Prostate gland (tissue), 2 donors: ENCODE results near the gene GDF7. TPM values are rescaled to one million over a fixed set of nuclear protein-coding genes. Genes with fewer than 3 reads are reported as not detected.

Experiments
- DNase-seq: peaks from one replicate; pipeline ENCODE4 v3.0.0-alpha.2; 2019; ENCODE audit warnings: low spot score
- H3K27ac ChIP-seq, 2 donors: fragments of 200-600 bp; sonication (generic); 2 replicates each; pipeline ENCODE4 v1.5.1; 2017 to 2019
- H3K27me3 ChIP-seq: fragments of 200-600 bp; sonication (generic); replicated peaks from 2 replicates; pipeline ENCODE4 v1.5.1; 2019; ENCODE audit not compliant: insufficient read depth
- H3K36me3 ChIP-seq, 2 donors: fragments of 200-600 bp; sonication (generic); 1 replicate in 1 of 2; 2 replicates in 1 of 2; pipeline versions ENCODE4 v1.5.1 to v1.8.1; 2017 to 2019
- H3K4me1 ChIP-seq: fragments of 200-600 bp; sonication (generic); replicated peaks from 2 replicates; pipeline ENCODE4 v1.5.1; 2019
- H3K4me3 ChIP-seq, 2 donors: fragments of 200-600 bp; sonication (generic); 2 replicates each; pipeline ENCODE4 v1.5.1; 2017 to 2019
- H3K9me3 ChIP-seq: fragments of 200-600 bp; sonication (generic); 2 replicates; pipeline ENCODE4 v1.5.1; 2017
- CTCF ChIP-seq, 4 experiments: fragments of 200-600 bp in 2 of 4; fragments of 450-650 bp in 2 of 4; sonication (generic) in 2 of 4; IDR thresholded peaks; 1 replicate in 3 of 4; 2 replicates in 1 of 4; pipeline ENCODE4 v1.5.1; 2016 to 2019; ENCODE audit warnings: antibody characterized with exemption in 4 of 4, mild to moderate bottlenecking in 2 of 4, moderate library complexity in 2 of 4
- POLR2A ChIP-seq: fragments of 450-650 bp; IDR thresholded peaks from one replicate; pipeline ENCODE4 v1.6.1; 2016; ENCODE audit warnings: antibody characterized with exemption, mild to moderate bottlenecking
- POLR2AphosphoS5 ChIP-seq: sonication (generic); formaldehyde crosslinking; IDR thresholded peaks from one replicate; pipeline ENCODE4 v1.6.1; 2017; ENCODE audit warnings: antibody characterized with exemption
- WGBS: methylation state at CpG from one replicate; pipeline ENCODE4 v1.1.5; 2018; 5-methylcytosine and 5-hydroxymethylcytosine counted together
- intact Hi-C: fragments of 100-400 bp; cut with DNase I; formaldehyde crosslinking; loops from one replicate; pipeline ENCODE4 v1.14.2; 2022
- total RNA-seq, 2 donors: library from RNA; depleted of rRNA; stranded (reverse); fragments of >200 nt; gene quantifications; one replicate each; pipeline ENCODE4 v1.1.0, GENCODE V29; 2016

Gene GDF7
- total RNA-seq, 2 donors from 2014 or later: 3.3 to 7.0 TPM

- Histone ChIP-seq H3K36me3 (no peaks in the 10 kb centered on the region), H3K4me1 (peaks cover 8% of the 10 kb centered on the region), H3K27ac (no peak overlapping the region), H3K4me3 (no peak overlapping the region), H3K9me3 (no peaks in the 10 kb centered on the region), H3K27me3 (no peaks in the 10 kb centered on the region)
- 83% methylated on average over 8 of the region's 8 CpGs for WGBS
- TF ChIP-seq POLR2AphosphoS5: no peak
- TF ChIP-seq CTCF (IDR thresholded peaks at IDR 0.05): no peak
- no peak for TF ChIP-seq POLR2A
- DNase-seq: no peak
- intact Hi-C loops: loop anchor here (10.0 kb wide), 1 partner anchor 423 kb away; the partner anchor contains the start of gene SDC1
Observed at GRCh38 chr2:20647738-20648137, 19.2 kb upstream of the GDF7 start.

GRCh38 chr2:20648206-20648605 is 18.7 kb upstream of the GDF7 start:
- no peaks in the 10 kb centered on the region for H3K27me3 ChIP-seq
- intact Hi-C loops: loop anchor here (10.0 kb wide), 1 partner anchor 423 kb away; the partner anchor contains the start of gene SDC1
- TF ChIP-seq POLR2A: no peak
- TF ChIP-seq CTCF (IDR thresholded peaks at IDR 0.05): no peak
- no peak for TF ChIP-seq POLR2AphosphoS5
- no peaks in the 10 kb centered on the region for H3K9me3 ChIP-seq
- H3K4me3 ChIP-seq: no peak overlapping the region
- no peak overlapping the region for H3K27ac ChIP-seq
- no peak for DNase-seq
- H3K4me1 ChIP-seq: peaks cover 8% of the 10 kb centered on the region
- no peaks in the 10 kb centered on the region for H3K36me3 ChIP-seq
- 80% methylated on average over 4 of the region's 4 CpGs for WGBS

GRCh38 chr2:20648831-20649230 is 18.1 kb upstream of the GDF7 start:
- 90% methylated on average over 9 of the region's 9 CpGs for WGBS
- Histone ChIP-seq H3K36me3 (no peaks in the 10 kb centered on the region), H3K4me1 (peaks cover 8% of the 10 kb centered on the region), H3K27ac (peak overlapping the region in 1 of 2 donors; percentile 24), H3K27me3 (no peaks in the 10 kb centered on the region), H3K4me3 (no peak overlapping the region), H3K9me3 (no peaks in the 10 kb centered on the region)
- DNase-seq: no peak
- TF ChIP-seq CTCF (IDR thresholded peaks at IDR 0.05) (no peak), POLR2A (no peak), POLR2AphosphoS5 (no peak)
- intact Hi-C loops: loop anchor here (10.0 kb wide), 1 partner anchor 424 kb away; the partner anchor contains the start of gene SDC1

GRCh38 chr2:20649576-20649975 is 17.4 kb upstream of the GDF7 start:
- TF ChIP-seq CTCF (IDR thresholded peaks at IDR 0.05) (no peak), POLR2A (no peak), POLR2AphosphoS5 (no peak)
- 63% methylated on average over 11 of the region's 11 CpGs for WGBS
- H3K4me3 ChIP-seq: no peak overlapping the region
- intact Hi-C loops: loop anchor here (10.0 kb wide), 1 partner anchor 425 kb away; the partner anchor contains the start of gene SDC1
- no peak for DNase-seq
- no peaks in the 10 kb centered on the region for H3K9me3 ChIP-seq
- H3K27ac ChIP-seq: peak overlapping the region; percentile 90 to 97
- H3K27me3 ChIP-seq: no peaks in the 10 kb centered on the region
- peaks cover 8% of the 10 kb centered on the region for H3K4me1 ChIP-seq
- H3K36me3 ChIP-seq: no peaks in the 10 kb centered on the region

GRCh38 chr2:20649976-20650375 is 17.0 kb upstream of the GDF7 start:
- no peaks in the 10 kb centered on the region for H3K9me3 ChIP-seq
- peak overlapping the region; percentile 94 to 96 for H3K4me3 ChIP-seq
- DNase-seq: no peak
- H3K27ac ChIP-seq: peak overlapping the region; percentile 90 to 97
- no peaks in the 10 kb centered on the region for H3K27me3 ChIP-seq
- WGBS: 35% methylated on average over 7 of the region's 7 CpGs
- H3K36me3 ChIP-seq: no peaks in the 10 kb centered on the region
- TF ChIP-seq CTCF (IDR thresholded peaks at IDR 0.05): no peak
- TF ChIP-seq POLR2AphosphoS5: no peak
- TF ChIP-seq POLR2A: no peak
- intact Hi-C loops: loop anchor here (10.0 kb wide), 1 partner anchor 425 kb away; the partner anchor contains the start of gene SDC1
- H3K4me1 ChIP-seq: peaks cover 8% of the 10 kb centered on the region
